ENCODE results near the gene FAM234B.

FAM234B gene

DNA sequence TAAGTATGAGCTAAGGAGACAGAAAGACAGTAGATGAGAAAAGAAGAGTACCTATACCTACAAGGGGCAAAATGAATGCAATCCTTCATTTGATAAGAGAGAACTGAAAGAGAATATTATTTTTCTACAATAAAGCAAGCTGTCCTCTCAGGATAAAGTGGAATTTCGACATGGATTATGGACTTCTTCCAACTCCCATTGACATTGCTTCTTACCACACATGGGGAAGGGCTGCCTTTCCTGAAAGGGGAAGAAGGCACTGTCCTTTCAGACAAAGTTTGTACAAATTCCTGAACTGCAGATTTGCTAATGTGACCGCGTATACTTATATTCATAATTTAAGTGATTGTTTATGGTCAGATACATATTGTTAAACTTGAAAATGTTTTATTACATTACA lies 39.8 kb upstream of the FAM234B start:
- no peak for DNase-seq (ENCODE audit: low spot score)
- Histone ChIP-seq H3K4me3 (no peak overlapping the region), H3K27ac (no peak overlapping the region)
- TF ChIP-seq, protein P1, sequence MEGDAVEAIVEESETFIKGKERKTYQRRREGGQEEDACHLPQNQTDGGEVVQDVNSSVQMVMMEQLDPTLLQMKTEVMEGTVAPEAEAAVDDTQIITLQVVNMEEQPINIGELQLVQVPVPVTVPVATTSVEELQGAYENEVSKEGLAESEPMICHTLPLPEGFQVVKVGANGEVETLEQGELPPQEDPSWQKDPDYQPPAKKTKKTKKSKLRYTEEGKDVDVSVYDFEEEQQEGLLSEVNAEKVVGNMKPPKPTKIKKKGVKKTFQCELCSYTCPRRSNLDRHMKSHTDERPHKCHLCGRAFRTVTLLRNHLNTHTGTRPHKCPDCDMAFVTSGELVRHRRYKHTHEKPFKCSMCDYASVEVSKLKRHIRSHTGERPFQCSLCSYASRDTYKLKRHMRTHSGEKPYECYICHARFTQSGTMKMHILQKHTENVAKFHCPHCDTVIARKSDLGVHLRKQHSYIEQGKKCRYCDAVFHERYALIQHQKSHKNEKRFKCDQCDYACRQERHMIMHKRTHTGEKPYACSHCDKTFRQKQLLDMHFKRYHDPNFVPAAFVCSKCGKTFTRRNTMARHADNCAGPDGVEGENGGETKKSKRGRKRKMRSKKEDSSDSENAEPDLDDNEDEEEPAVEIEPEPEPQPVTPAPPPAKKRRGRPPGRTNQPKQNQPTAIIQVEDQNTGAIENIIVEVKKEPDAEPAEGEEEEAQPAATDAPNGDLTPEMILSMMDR (IDR thresholded peaks at IDR 0.05) = no peak

DNA sequence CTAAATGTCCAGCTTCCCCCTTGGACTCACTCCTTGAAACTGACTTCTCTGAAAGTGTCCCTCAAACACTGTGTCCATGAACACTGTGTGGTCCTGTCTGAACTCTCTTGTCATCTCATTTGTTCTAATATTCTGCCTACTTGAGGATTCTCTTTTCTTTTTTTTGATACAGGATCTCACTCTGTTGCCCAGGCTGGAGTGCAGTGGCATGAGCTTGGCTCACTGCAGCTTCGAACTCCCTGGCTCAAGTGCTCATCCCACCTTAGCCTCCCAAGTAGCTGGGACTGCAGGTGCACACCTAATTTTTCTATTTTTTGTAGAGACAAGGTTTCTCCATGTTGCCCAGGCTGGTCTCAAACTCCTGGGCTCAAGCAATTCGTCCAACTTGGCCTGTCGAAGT lies 39.2 kb upstream of the FAM234B start:
- DNase-seq (ENCODE audit: low spot score) = no peak
- no peak overlapping the region for H3K4me3 ChIP-seq
- TF ChIP-seq, protein P1 (IDR thresholded peaks at IDR 0.05) = no peak
- no peak overlapping the region for H3K27ac ChIP-seq

DNA sequence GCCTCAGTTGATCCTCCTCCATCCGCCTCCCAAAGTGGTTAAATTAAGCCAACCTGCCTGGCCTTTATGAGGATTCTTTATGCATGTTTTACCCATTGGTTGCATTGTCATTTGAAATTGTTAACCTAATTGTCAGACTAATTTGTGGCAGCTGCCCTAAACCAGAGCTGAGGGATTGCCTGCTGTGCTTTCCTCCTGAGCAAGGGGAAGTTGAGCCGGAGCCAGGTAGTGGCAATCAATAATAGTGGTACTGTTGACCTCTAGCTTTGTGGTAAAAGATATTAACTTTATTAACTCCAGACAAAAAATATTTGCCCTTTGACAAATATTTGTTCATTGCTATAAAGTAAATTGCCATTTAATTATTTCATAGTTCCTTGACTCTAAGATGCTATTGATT lies 38.5 kb upstream of the FAM234B start:
- TF ChIP-seq, protein P1 (IDR thresholded peaks at IDR 0.05) = no peak
- no peak overlapping the region for H3K4me3 ChIP-seq
- no peak for DNase-seq (ENCODE audit: low spot score)
- H3K27ac ChIP-seq = no peak overlapping the region

DNA sequence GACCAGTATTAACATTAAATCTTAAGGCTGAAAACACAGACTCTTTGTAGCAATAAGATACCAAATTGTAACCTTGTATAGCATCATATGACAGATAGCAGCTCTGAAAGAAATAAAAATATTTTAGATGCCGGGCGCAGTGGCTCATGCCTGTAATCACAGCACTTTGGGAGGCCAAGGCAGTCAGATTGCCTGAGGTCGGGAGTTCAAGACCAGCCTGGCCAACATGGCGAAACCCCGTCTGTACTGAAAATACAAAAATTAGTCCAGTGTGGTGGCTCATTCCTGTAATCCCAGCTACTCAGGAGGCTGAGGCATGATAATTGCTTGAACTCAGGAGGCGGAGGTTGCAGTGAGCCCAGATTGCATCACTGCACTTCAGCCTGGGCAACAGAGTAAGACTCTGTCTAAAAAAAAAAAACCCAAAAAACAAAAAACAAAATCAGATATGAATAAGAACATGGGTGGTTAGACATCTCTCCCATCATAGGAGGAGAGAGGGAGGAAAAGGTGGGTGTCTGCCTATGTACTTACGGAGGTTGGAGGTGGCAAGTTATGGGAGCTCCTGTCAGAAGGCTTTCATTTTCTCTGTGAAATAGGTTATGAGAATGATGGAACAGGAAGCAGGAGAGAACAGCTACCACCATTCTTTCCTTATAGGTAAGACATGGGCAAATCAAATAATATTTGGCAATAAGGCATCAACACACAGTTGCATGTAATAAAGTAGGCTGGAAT lies 36.5 kb upstream of the FAM234B start:
- Histone ChIP-seq H3K4me3 (no peak overlapping the region), H3K27ac (no peak overlapping the region)
- TF ChIP-seq, protein P1 (IDR thresholded peaks at IDR 0.05) = no peak
- DNase-seq (ENCODE audit: low spot score) = no peak

DNA sequence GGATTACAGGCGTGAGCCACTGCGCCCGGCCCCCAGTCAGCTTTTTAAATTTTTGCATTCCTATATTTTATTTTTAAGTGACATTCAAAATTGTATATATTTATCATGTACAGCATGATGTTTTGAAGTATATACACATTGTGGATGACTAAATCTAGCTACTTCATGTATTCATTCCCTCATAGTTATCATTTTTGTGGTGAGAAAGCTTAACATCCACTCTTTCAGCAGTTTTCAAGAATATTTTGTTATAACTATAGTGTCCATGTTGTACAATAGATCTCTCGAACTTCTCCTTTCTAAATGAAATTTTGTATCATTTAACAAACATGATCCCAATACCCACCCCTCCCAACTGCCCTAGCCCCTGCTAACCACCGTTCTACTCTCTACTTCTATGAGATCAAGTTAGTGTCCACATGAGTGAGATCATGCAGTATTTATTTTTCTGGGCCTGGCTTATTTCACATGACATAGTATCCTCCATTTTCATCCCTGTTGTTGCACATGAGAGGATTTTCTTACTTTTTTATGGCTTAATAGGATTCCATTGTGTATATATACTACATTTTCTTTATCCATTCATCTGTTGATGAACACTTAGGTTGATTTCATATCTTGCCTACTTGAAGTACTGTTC lies 35.3 kb upstream of the FAM234B start:
- no peak for DNase-seq (ENCODE audit: low spot score)
- no peak overlapping the region for H3K27ac ChIP-seq
- no peak overlapping the region for H3K4me3 ChIP-seq
- TF ChIP-seq, protein P1 (IDR thresholded peaks at IDR 0.05) = no peak

DNA sequence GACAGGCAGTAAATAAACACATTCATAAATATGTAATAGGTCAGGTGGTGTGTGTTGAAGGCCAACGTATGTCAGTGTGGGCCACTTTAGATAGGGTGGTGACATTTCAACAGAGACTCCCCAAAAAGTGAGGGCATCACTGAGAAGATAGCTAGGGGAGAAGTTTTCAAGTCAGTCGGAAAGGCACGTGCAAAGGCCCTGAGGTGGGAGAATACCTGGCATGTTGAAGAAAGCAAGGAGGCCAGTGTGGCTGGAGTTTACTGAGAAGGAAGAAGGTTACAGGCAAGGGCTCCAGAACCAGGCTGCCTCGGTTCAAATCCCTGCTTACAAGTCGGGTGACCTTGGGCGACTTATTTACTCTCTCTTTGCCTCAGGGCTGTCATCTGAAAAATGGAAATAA lies 33.1 kb upstream of the FAM234B start:
- TF ChIP-seq, protein P1 (IDR thresholded peaks at IDR 0.05) = no peak
- DNase-seq (ENCODE audit: low spot score) = no peak
- H3K27ac ChIP-seq = no peak overlapping the region
- H3K4me3 ChIP-seq = no peak overlapping the region

DNA sequence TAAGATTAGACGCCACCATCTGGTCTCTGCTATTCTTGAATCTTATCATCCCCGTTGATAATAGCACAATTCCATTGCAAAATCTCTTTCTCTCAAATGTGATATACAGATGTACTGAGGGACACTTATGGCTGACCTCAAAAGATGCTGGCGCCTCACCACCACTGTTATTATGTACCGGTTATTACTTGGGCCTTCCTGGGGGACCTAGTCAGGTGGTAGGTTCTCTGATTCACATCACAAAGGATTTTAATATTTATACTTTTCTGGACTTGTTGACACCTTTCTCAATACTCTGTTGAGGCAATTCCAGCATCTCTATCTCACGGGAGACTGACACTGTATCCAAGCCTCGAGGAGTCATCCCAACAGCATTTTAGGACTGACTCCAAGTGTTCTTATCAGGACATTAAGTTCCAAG lies 21.3 kb upstream of the FAM234B start:
- TF ChIP-seq, protein P1 (IDR thresholded peaks at IDR 0.05) = no peak

More for the DNA sequence above, 21.3 kb upstream of the FAM234B start:
- no peak for DNase-seq (ENCODE audit: low spot score)
- Histone ChIP-seq H3K27ac (no peak overlapping the region), H3K4me3 (no peak overlapping the region)
